H1 (cell line): Measurements from ENCODE around the gene MITF. TPM values are rescaled to one million over a fixed set of nuclear protein-coding genes. Genes with fewer than 3 reads are reported as not detected.

ENCODE experiments used
- polyA plus RNA-seq, 7 experiments: library from polyadenylated mRNA; depleted of rRNA in 3 of 7; stranded (reverse) in 5 of 7; unstranded in 2 of 7; fragments of >200 nt in 5 of 7; fragments of 200-250 nt in 2 of 7; gene quantifications; 1 replicate in 5 of 7; 2 replicates in 1 of 7; 4 replicates in 1 of 7; pipeline versions ENCODE4 v1.2.1 to v1.2.3, GENCODE V29; 2011 to 2013; ENCODE audit warnings: missing spikeins in 2 of 7, mixed read lengths in 2 of 7
- total RNA-seq: library from RNA; stranded (reverse); fragmentation: NEBNext Ultra II Directional; extraction: Animal tissue kit (Norgen Biotek cat#: 25700); gene quantifications from 2 replicates; pipeline ENCODE4 v1.2.1, GENCODE V29; 2021
- TF ChIP-seq, protein P1 (sequence below): IDR thresholded peaks from 2 replicates; pipeline ENCODE4 v1.6.1; 2011; ENCODE audit warnings: low read length, improper control_type of control experiment

Gene MITF
- total and polyA plus RNA-seq, 2 of the 8 experiments (the other 6 are each of a cell fraction or from before 2014, with no cell fraction given): 0.53 to 1.4 TPM

DNA sequence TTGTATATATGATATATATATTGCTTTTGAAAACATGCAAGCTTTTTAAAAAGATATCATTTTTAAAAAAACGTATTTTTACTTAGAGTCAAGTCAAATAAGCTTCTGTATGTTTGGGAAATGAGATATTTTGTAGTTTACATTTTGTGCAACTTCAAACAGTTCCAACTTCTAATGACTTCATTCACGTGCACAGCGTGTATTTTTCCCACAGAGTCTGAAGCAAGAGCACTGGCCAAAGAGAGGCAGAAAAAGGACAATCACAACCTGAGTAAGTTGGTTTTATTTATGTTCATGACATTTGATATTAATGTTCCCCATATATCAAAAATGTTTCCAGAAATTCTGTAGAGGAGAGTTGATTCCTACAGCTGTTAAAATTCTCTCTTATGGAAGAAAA is 212.4 kb downstream of the MITF start (continued):
- TF ChIP-seq, protein P1, sequence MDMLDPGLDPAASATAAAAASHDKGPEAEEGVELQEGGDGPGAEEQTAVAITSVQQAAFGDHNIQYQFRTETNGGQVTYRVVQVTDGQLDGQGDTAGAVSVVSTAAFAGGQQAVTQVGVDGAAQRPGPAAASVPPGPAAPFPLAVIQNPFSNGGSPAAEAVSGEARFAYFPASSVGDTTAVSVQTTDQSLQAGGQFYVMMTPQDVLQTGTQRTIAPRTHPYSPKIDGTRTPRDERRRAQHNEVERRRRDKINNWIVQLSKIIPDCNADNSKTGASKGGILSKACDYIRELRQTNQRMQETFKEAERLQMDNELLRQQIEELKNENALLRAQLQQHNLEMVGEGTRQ: no peak
